ENCODE results near the gene HDAC4.

DNA sequence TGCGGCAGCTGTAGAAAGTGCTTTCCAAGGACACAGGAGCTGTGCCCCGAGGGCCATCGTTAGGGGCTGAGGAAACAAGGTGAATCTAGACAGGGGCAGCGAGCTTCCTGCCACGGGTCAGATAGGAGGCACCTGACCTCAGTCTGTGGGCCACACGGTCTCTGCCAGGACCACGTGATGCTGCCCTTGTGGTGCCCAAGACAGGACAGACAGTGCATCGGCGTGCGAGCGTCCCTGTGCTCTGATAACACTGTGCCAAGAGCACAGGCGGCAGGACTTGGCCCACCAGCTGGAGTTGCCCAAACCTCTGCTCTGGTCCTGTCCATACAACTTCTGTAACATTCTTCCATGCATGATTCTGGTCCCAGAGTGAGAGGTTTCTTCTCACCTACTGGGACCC lies 327.6 kb downstream of the HDAC4 start:
- TF ChIP-seq, protein P1, sequence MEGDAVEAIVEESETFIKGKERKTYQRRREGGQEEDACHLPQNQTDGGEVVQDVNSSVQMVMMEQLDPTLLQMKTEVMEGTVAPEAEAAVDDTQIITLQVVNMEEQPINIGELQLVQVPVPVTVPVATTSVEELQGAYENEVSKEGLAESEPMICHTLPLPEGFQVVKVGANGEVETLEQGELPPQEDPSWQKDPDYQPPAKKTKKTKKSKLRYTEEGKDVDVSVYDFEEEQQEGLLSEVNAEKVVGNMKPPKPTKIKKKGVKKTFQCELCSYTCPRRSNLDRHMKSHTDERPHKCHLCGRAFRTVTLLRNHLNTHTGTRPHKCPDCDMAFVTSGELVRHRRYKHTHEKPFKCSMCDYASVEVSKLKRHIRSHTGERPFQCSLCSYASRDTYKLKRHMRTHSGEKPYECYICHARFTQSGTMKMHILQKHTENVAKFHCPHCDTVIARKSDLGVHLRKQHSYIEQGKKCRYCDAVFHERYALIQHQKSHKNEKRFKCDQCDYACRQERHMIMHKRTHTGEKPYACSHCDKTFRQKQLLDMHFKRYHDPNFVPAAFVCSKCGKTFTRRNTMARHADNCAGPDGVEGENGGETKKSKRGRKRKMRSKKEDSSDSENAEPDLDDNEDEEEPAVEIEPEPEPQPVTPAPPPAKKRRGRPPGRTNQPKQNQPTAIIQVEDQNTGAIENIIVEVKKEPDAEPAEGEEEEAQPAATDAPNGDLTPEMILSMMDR (IDR thresholded peaks at IDR 0.05; ENCODE audit: insufficient read depth, low read length), result no peak
- TF ChIP-seq, protein P2, sequence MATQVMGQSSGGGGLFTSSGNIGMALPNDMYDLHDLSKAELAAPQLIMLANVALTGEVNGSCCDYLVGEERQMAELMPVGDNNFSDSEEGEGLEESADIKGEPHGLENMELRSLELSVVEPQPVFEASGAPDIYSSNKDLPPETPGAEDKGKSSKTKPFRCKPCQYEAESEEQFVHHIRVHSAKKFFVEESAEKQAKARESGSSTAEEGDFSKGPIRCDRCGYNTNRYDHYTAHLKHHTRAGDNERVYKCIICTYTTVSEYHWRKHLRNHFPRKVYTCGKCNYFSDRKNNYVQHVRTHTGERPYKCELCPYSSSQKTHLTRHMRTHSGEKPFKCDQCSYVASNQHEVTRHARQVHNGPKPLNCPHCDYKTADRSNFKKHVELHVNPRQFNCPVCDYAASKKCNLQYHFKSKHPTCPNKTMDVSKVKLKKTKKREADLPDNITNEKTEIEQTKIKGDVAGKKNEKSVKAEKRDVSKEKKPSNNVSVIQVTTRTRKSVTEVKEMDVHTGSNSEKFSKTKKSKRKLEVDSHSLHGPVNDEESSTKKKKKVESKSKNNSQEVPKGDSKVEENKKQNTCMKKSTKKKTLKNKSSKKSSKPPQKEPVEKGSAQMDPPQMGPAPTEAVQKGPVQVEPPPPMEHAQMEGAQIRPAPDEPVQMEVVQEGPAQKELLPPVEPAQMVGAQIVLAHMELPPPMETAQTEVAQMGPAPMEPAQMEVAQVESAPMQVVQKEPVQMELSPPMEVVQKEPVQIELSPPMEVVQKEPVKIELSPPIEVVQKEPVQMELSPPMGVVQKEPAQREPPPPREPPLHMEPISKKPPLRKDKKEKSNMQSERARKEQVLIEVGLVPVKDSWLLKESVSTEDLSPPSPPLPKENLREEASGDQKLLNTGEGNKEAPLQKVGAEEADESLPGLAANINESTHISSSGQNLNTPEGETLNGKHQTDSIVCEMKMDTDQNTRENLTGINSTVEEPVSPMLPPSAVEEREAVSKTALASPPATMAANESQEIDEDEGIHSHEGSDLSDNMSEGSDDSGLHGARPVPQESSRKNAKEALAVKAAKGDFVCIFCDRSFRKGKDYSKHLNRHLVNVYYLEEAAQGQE (IDR thresholded peaks at IDR 0.05; ENCODE audit: insufficient replicate concordance, low read depth), result no peak

All from HL-60 (cell line).